Forelimb muscle (tissue), 1 donor: ENCODE measurements around the gene FGF21. TPM values are rescaled to one million over a fixed set of nuclear protein-coding genes. Genes with fewer than 3 reads are reported as not detected.
"Not testable (repeated sequence)": the region's sequence is repeated elsewhere in the genome, so short reads cannot be mapped to it uniquely, and the experiment has no call there.

ENCODE experiments used
- DNase-seq: peaks from one replicate; pipeline ENCODE4 v3.0.0-alpha.2; 2013; ENCODE audit warnings: low read depth
- polyA plus RNA-seq: library from polyadenylated mRNA; unstranded; fragments of 120-200 nt; gene quantifications from one replicate; pipeline ENCODE4 v1.2.1, GENCODE V29; 2013; ENCODE audit not compliant: insufficient read length

The FGF21 gene, protein sequence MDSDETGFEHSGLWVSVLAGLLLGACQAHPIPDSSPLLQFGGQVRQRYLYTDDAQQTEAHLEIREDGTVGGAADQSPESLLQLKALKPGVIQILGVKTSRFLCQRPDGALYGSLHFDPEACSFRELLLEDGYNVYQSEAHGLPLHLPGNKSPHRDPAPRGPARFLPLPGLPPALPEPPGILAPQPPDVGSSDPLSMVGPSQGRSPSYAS
- not detected for polyA plus RNA-seq

DNA sequence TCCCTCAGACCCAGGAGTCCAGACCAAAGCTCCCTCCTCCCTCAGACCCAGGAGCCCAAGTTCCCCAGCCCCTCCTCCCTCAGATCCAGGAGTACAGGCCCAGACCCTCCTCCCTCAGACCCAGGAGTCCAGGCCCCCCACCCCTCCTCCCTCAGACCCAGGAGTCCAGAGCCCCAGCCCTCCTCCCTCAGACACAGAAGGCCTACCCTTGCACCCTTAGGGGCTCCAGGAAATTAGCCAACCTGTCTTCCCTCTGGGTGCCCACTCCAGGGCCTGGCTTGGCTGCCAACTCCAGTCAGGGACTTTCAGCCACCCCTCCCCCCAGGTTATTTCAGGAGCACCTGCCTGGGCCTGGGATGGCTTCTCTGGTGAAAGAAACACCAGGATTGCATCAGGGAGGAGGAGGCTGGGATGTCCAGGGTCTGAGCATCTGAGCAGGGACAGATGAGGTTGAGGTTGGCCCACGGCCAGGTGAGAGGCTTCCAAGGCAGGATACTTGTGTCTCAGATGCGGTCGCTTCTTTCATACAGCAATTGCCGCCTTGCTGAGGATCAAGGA lies at the start of gene FGF21:
Gene FGF21, plus strand, starts transcription at position 441 of the 558 bp plus-strand sequence. CDS start 713 bp downstream, outside the sequence.
- no peak for DNase-seq

DNA sequence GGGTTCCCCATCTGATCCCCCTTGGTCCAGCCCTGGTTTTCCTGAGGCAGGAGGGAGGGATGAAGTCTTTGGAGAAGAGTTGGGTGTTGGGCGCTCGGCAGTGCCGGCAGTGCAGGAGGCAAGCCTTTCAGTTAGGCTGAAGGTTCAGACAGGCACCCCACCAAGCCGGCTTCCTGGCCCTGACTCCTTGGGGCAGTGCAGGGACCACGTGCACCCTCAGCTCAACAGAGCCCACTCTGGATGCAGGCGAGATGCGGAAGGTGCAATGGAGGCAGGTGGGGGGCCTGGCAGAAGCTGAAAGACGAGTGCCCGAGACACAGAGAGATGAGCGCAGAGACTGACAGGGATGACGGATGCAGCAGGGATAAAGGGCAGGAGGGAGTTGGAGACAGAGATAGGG lies 46.9 kb upstream of the FGF21 start:
- DNase-seq: no peak

DNA sequence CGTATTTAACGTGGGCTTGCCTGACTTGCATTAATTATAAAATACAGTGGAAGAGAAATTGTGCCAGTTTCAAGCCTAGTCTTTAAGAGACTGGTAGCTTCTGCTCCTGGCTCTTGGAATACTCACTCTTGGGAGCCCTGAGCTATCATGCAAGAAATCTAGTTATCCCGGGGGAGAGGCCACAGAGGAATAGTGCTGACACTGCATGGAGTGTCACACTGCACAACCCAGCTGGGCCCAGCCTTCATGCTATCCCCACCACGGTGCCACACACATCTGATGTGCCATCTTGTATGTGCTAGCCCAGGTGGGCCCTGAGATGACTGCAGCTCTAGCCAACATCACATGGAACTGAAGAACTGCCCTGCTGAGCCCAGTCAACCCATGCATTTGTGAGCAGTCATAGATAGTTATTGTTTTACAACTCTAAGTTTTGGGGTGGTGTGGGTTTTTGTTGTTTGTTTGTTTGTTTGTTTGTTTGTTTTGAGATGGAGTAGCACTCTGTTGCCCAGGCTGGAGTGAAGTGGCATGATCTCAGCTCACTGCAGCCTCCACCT lies 44.1 kb upstream of the FGF21 start:
- no peak for DNase-seq

DNA sequence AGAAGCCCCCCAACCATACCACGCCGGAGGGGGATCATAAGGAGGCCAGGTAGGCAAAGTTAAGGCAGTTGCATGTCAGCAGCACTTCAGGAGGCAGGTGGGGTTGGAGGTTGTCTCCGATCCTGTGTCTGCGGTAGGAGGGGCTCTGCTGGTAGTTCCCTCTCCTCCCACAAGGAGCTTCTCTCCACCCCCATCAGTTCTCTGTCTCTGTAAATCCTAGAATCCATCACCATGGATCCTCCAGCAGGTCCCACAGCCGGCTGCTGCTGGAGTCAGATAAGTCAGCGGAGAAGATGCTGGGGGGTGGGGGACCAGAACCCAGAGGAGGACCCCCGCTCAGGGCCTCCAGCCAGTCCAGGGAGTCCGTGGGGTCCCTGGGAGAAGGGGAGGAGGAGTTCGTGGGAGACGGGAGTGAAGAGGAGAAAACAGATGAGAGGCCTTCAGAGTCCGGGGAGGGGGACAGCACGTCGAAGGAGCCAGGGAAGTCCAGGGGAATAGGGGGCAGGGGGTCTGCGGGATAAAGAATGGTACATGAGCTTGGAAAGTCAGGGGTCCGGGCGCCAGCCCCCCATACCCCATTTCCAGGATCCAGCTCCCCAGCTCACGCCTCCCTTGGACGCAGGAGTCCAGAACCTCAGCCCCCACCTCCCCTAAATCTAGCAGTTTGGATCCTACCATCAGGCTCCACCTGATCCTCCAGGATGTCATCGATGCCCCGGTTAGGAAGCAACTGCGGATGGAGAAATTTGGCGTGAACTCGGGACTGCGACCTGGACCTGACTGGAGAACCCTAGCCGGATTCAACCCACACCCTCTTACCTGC lies 42.1 kb upstream of the FGF21 start:
- no peak for DNase-seq

DNA sequence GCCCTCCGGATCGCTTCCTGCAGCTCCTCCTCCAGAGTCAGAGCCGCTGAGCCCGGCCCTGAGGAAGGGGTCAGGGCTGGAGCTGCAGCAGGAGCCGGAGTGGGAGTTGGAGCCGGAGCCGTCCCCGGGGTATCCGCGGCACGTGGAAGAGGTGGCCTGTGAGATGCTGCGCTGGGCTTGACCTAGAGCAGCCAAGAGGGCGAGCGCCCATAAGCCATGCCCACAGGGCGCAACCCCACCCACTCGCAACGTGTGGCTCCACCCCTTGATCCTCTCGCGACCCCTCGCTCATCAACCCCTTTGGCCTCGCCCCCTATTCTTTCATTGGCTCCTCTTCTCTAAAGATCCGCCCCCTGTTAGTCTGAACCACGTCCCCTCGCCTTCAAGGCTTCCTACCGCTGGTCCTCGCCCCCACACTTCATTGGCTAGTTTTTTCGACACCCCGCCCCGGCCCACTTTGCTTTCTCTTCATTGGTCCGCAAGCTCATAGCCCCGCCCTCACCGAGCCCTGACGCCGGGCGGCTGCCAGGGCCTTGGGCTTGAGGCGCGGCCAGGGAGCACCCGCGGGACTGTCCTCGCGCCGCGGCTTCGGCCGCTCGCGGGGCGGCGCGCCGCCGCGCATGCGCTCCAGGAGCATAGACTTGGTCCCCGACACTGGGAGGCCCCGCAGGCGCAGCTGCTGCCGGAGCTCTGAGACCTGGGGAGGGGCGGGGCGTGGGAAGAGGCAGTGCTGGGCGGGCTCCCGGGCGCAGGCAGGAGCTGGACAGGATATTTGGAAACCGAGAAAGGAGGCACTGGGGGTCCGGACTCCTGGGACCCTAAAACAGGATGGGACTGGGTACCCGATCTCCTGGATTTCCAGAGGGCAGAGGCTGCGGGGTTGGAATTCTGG lies 41.2 kb upstream of the FGF21 start:
- DNase-seq: peak; percentile 98

DNA sequence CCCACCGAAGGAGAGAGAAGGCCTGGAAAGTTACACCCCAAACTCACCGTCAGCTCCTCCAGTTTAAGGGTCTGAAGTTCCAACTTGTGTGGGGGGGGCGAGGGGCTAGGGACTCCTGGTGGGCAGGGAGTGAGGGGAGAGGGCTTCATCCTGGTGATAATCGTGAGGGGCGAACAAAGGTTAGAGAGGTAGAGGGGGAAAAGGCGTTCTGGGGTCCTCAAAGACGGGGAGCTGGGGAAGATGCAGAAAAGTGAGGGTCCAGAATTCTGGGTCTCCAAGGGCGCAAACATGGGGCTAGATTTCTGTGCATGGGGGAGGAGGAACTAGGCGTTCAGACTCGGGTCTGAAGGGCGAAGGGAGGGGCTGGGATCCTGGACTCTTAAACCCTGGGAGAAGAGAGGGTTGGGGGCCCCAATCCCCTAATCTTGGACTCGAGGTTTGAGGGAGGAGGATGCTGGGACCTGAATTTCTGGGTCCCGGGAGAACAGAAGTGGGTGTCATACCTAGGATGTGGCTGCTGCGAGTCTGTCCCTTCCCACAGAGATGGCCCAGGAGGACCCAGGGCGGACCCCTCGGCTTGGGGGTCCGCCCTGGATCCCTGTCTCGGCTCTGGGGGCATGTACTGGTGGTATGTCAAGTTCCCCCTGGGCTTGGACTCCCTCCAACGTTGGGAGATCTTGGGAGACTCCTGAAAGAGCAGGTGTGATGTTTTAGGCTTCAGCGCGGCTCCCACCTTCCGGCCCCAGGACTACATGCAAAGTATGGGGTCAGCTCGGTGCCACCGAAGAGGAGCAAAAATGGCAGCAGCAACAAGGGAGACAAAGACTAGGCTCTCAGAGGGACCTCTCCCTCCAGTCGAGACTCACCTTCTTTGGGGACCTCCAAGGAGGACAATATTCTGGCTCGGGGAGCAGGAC lies 40.3 kb upstream of the FGF21 start:
- DNase-seq: no peak

DNA sequence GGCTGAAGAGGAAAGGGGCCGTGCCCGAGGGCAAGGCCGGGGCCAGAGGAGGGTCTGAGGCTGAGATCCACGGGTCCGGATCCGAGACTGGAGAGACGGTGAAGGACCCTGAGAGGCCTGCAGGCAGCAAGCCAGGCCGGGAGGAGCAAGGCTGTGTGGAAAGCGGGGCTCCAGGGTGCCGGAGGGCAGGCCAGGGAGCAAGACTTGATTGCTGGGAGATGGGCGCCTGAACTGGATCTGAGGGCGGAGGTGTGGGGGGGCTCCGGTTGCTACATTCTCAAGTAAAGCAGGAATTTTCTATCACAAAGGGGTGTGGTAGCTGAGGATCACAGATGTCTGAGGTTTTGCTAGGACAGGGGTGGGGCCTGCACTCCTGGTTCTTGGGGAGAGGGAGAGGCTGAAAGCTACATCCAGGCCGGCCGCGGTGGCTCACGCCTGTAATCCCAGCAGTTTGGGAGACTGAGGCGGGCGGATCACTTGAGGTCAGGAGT lies 39.6 kb upstream of the FGF21 start:
- no peak for DNase-seq

DNA sequence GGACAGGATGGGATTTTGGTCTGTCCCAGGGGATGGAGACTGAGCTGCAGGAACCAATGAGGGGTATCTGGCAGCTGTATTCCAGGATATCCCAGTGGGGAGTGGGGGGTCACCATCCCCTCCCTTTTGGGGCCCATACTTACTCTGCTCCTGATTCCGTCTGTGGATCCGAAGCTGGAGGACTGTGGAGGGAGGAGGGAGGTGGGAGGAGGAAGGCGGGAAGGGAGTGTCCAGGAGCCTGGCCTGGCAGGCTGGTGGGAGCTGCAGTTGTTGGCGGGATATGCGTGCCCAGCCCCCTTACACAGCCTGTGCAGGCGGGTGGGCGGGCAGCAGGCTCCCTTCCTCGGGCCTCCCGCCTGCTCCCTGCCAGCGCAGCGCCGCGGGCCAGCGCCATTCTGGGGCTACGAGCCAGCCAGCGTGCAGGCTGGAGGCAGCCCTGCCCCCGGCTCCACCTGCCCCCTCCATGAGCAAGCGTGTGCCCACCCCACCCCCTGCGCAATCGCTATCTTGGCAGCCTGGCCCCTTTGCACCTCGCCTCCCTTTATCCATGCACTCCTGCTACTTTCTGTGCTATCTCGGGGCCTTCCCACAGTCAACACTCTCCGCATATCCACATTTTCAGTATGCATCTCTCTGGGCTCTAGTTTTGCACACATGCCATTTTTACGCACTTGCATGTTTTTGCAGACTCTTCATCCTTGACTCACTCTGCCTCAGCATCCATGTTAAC lies 38.6 kb upstream of the FGF21 start:
- no peak for DNase-seq

DNA sequence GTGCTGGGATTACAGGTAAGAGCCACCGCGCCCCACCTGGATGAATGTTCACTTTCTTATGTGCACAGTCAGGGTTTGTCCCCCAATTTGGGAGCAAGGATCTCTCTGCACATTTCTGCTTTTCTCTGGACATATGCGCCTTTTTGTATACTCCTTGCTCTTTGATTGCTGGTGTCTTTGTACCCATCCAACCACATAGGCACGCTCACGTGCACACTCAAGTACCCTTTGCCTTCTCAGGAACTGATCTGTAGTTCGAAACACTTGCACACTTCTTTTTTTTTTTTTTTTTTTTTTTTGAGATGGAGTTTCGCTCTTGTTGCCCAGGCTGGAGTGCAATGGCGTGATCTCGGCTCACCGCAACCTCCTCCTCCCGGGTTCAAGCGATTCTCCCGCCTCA lies 37.2 kb upstream of the FGF21 start:
- DNase-seq: not testable (repeated sequence)

DNA sequence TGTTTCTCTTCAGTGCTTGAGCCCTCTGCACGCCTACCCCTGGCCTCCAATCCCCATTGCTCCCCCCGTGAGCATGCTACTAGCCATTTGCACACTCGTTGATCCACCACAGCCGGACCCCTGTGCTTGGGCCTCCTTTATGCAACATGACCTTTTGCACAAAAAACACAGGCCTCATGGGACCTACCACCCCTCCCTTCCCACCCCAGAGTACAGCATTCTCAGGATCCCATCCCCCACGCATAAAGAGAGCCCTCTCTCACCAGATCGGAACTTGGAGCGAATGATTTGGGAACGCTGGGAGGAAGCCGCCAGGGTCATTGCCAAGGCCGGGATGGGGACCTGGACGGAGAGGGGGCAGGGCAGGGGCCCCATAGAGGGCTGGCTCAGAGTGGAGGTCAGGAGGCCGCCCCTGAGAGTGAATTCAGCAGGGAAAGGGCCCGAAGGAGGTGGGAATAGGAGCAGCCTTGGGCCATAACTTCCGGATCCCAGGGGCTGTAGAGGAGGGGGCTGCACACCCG lies 36.6 kb upstream of the FGF21 start:
- no peak for DNase-seq

DNA sequence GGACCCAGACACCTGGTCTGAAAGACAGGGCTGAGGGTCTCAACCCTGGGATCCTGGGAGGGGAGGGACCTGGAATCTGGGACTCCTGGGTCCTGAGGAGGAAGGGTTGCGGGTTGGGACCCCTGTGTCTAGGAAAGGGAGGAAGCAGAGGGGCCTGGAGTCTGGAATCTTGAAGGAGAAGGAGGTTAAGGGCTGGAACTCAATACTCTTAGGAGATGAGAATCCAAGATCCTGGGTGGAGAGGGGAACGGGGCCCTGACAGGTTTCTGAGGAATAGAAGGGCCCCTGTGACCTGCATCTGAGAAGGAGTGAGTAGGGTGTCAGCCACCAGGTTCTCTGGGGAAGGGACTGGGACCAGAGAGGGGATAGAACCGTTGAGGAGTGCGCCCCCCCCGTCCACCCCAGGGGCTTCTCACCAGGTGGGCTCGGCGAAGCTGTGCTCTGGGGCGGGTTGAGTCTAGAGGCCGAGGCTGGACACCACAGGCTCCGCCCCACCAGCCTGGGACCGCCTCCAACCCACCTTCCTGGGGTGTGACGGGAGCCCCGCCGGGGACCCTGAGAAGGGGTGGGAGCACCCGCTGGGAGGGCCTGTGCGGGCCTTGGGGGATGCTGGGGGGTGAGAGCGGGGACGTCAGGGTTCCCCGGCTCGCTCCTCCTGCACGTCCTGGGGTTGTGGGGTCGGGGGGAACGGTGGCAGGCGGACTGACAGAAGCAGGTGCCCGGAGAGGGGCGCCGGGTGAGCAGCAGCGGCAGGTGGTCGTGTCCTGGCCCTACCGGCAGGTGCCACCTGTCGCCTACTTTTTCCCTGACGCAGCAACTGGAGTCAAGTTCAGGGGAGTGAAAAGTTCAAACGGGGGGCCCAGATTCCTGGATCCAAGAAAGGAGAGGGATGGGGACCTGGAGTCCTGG lies 35.8 kb upstream of the FGF21 start, which contains the start of gene MAMSTR:
Gene MAMSTR, minus strand, starts transcription at position 463 of the 909 bp plus-strand sequence. CDS start 694 bp downstream, outside the sequence.
- no peak for DNase-seq

DNA sequence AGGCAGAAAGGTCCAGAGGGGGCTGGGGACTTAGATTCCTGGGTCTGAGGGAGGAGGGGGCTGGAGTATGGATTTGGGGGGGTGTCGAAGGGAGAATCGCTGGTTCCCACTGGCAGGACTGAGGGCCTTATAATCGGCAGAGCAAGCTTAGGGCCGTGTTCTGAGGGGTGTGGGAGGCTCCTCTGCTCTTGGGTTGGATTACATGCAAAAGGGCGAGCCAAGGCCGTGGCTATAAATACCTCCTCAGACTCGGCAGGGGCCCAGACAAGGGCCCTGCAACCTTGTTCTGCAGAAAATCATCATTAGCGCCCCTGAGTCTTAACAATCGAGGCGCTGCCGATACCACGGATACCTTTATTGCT lies 35.1 kb upstream of the FGF21 start:
- no peak for DNase-seq

DNA sequence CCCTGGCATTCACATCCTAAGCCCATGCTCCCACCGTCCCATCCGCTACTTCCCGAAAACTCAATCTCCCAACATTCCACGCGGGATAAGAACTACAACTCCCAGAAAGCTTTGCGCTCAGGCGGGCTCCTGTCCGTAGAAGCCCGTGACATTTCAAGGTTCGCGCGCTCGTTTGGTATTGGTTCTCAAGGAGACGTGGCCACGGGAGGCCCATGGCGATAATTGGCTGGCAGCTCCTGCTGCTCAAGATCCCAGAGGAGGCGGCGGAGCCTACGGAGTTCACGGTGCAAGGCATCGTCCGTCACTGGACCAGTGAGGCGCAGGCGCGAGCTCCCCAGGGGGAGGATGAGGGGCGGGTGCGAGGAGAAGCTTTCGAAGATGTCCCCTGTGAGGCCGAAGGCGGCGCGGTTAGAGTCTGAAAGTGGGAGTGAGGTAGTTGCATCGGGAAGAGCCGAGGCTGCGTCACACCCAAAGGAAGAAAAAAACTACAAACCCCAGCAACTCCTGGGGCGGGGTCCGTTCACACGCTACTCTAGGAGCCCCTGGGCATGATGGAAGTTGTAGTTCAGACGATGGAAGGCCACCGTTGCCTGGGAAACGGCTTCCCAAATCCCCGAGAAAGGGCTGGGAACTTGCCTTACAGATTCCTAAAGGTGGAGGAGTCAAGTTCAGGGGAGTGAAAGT lies 34.6 kb upstream of the FGF21 start:
- peak; percentile 98 for DNase-seq

DNA sequence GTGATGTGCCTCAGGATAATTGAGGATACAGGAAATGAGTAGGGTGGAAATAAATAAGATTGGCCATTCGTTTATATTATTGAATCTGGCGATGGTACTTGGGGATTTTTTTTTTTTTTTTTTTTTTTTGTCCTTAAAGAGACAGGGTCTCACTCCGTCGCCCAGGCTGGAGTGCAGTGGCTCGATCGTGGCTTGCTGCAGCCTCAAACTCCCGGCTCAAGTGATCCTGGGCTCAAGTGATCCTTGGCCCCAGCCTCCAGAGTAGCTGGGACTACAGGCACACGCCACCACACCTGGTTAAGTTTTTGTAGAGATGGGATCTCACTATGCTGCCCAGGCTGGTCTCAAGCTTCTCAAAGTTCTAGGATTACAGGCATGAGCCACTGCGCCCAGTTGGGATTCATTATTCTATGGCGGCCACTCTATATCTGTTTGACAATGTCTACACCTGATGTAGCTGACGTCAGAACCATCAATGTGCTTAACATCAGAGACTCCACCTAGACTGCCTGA lies 33.1 kb upstream of the FGF21 start:
- DNase-seq: no peak

DNA sequence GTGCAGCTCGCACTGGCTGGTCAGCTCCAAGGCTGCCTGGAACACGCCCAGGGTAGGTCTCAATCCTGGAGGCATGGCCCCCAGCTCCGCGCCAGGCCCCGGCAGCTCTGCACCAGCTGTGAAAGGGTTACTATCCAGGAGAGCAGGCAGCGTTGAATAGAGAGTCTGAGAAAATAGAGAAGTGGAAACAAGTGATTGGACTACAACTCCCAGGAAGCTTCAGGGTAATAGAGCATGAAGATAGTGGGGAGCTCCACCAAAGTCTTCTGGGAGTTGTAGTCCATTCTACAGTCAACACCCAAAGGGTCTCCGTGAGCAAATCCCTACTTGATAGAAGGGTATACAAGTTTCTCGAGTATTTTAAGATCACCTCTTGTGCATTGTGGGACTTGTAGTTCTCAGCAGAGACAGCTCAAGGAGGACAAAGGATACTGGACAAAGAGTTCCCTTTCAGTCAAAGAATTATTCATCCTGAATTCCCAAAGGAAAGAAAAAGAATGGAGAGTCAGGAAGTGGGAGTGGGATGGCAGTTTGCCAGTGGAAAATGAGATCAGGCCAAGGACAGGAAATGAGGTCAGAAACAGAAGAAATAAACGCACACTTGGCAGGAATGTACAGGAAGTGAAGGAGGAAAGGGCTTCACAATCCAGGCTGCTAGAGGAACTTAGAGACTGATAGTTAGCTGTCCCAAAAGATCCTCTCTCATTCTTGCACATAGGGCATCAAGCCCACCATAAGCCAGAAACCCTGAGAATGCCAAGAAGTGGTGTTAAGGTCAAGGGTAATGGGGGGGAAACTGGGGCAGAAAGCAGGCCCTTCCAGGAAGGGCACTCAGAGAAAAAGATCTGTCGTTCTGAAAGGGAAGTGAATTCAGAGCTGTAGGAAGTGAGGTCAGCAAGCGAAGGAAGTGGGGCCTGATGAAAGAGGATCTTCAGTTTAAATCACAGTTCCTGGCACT lies 30.2 kb upstream of the FGF21 start:
- peak; percentile 83 for DNase-seq

DNA sequence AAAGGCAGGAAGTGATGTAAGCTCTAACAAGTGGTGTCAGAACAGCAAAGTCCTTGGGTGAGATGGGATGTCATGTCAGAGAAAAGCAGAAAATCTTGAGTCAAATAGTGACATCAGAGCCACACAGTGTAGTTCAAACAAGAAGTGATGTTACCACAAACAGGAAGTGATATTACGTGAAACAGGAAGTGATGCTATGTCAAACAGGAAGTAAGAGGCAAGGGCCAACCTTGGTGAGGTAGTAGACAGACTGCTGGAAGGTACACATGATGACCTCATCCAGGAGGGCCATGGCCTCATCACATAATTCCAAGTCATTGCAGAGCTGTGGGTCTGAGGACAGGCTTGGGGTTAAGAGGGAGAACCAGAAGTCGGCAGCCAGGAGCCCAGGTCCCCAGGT lies 28.8 kb upstream of the FGF21 start:
- DNase-seq: no peak
